H1 (cell line): Measurements from ENCODE around the gene IL17RD. TPM values are rescaled to one million over a fixed set of nuclear protein-coding genes. Genes with fewer than 3 reads are reported as not detected.

Source experiments
- CTCF ChIA-PET: fragments of 300-600 bp; sonication (Branson Sonifier 250); formaldehyde crosslinking; loops from one replicate; lab custom pipeline; 2021; ENCODE audit not compliant: partially characterized antibody; lab: Charles Lee
- POLR2A ChIA-PET: fragments of 300-600 bp; sonication (Branson Sonifier 250); formaldehyde crosslinking; loops from one replicate; lab custom pipeline; 2021; ENCODE audit warnings: inconsistent platforms; ENCODE audit not compliant: partially characterized antibody; lab: Charles Lee
- DNase-seq, 2 experiments: peaks; one replicate each; pipeline versions ENCODE4 v3.0.0 to v3.0.0-alpha.2; 2010 to 2022; ENCODE audit warnings: low spot score in 2 of 2, low read depth in 1 of 2, mixed read lengths in 1 of 2
- FAIRE-seq: peaks from 2 replicates; lab custom pipeline; 2011; peaks lifted over from hg19 to GRCh38; lab: Jason Lieb, UNC
- H2AFZ ChIP-seq: 2 replicates; pipeline ENCODE4 v1.8.1; 2012; ENCODE audit warnings: low read length, inconsistent platforms
- H2AK5ac ChIP-seq: 2 replicates; pipeline ENCODE4 v1.6.1; 2013; ENCODE audit warnings: low read depth, low read length
- H2BK120ac ChIP-seq: replicated peaks from 2 replicates; pipeline ENCODE3; 2013; ENCODE audit warnings: low read depth, low read length, inconsistent platforms
- H2BK12ac ChIP-seq: 2 replicates; pipeline ENCODE4 v1.6.1; 2013; ENCODE audit warnings: low read depth, low read length
- H2BK15ac ChIP-seq: 2 replicates; pipeline ENCODE4 v1.6.1; 2013; ENCODE audit warnings: low read length
- H2BK20ac ChIP-seq: 2 replicates; pipeline ENCODE4 v1.6.1; 2013; ENCODE audit warnings: low read length
- H2BK5ac ChIP-seq: 2 replicates; pipeline ENCODE4 v1.6.1; 2013; ENCODE audit warnings: low read depth, low read length
- H3K14ac ChIP-seq: 2 replicates; pipeline ENCODE4 v1.6.1; 2013; ENCODE audit warnings: inconsistent platforms; ENCODE audit not compliant: insufficient read length
- H3K18ac ChIP-seq: 2 replicates; pipeline ENCODE4 v1.6.1; 2013; ENCODE audit warnings: low read length; ENCODE audit errors: extremely low read depth
- H3K23ac ChIP-seq: 2 replicates; pipeline ENCODE4 v1.6.1; 2013; ENCODE audit warnings: inconsistent platforms; ENCODE audit not compliant: insufficient read length
- H3K23me2 ChIP-seq: 2 replicates; pipeline ENCODE4 v1.6.1; 2013; ENCODE audit warnings: low read depth, low read length
- H3K27ac ChIP-seq: 2 replicates; pipeline ENCODE4 v1.6.1; 2011; ENCODE audit warnings: low read depth, low read length, inconsistent platforms
- H3K27me3 ChIP-seq, 4 experiments: replicated peaks in 1 of 4; 1 replicate in 1 of 4; 2 replicates in 3 of 4; pipeline versions ENCODE4 v1.6.1 to v1.8.1; 2011 to 2013; ENCODE audit warnings: low read length in 3 of 4, mild to moderate bottlenecking in 3 of 4, inconsistent platforms in 2 of 4, mixed read lengths in 2 of 4, moderate library complexity in 1 of 4; ENCODE audit not compliant: control insufficient read depth in 3 of 4, insufficient read depth in 3 of 4; ENCODE audit errors: extremely low read depth in 1 of 4
- H3K36me3 ChIP-seq, 4 experiments: 2 replicates each; pipeline versions ENCODE4 v1.6.1 to v1.8.1; 2011 to 2013; ENCODE audit warnings: mild to moderate bottlenecking in 4 of 4, low read length in 3 of 4, moderate library complexity in 2 of 4, control low read depth in 1 of 4, inconsistent platforms in 1 of 4; ENCODE audit not compliant: insufficient read depth in 4 of 4, control insufficient read depth in 2 of 4
- H3K4ac ChIP-seq: replicated peaks from 2 replicates; pipeline ENCODE3; 2013; ENCODE audit warnings: low read length, low read depth, mixed read lengths, inconsistent platforms; ENCODE audit not compliant: insufficient read length
- H3K4me1 ChIP-seq, 4 experiments: replicated peaks in 1 of 4; 1 replicate in 1 of 4; 2 replicates in 3 of 4; pipeline versions ENCODE4 v1.6.1 to v1.8.1; 2011 to 2013; ENCODE audit warnings: low read length in 3 of 4, inconsistent platforms in 2 of 4, mixed read lengths in 1 of 4; ENCODE audit not compliant: insufficient read depth in 4 of 4, control insufficient read depth in 3 of 4
- H3K4me2 ChIP-seq, 2 experiments: 2 replicates each; pipeline versions ENCODE4 v1.6.1 to v1.8.1; 2011 to 2013; ENCODE audit warnings: low read depth in 2 of 2, low read length in 2 of 2, control low read depth in 1 of 2, inconsistent platforms in 1 of 2, mild to moderate bottlenecking in 1 of 2; ENCODE audit not compliant: insufficient read depth in 1 of 2
- H3K4me3 ChIP-seq, 4 experiments: fragments of 200-600, 300-600 bp in 1 of 4; sonication (generic), shearing (Covaris generic), sonication (Bioruptor Twin) in 1 of 4; 2 replicates each; pipeline versions ENCODE4 v1.5.1 to v1.8.1; 2011 to 2016; ENCODE audit warnings: low read length in 4 of 4, low read depth in 3 of 4, control low read depth in 2 of 4, inconsistent platforms in 2 of 4, mild to moderate bottlenecking in 2 of 4, mixed read lengths in 1 of 4, moderate library complexity in 1 of 4; ENCODE audit not compliant: insufficient read depth in 2 of 4; ENCODE audit errors: extremely low read depth in 1 of 4
- H3K56ac ChIP-seq: replicated peaks from 2 replicates; pipeline ENCODE3; 2013; ENCODE audit warnings: low read depth, mild to moderate bottlenecking, mixed read lengths, low read length, inconsistent platforms; ENCODE audit not compliant: insufficient read length
- H3K79me1 ChIP-seq: 2 replicates; pipeline ENCODE4 v1.6.1; 2013; ENCODE audit warnings: low read depth, low read length, control low read depth
- H3K79me2 ChIP-seq, 2 experiments: 2 replicates each; pipeline versions ENCODE4 v1.6.1 to v1.8.1; 2012 to 2013; ENCODE audit warnings: low read length in 2 of 2, mild to moderate bottlenecking in 2 of 2, inconsistent platforms in 1 of 2; ENCODE audit not compliant: insufficient read depth in 2 of 2, control insufficient read depth in 1 of 2
- H3K9ac ChIP-seq, 4 experiments: replicated peaks in 1 of 4; 1 replicate in 1 of 4; 2 replicates in 3 of 4; pipeline versions ENCODE4 v1.6.1 to v1.8.1; 2011 to 2013; ENCODE audit warnings: low read depth in 3 of 4, low read length in 3 of 4, control low read depth in 2 of 4, mild to moderate bottlenecking in 2 of 4, moderate library complexity in 2 of 4, inconsistent platforms in 1 of 4; ENCODE audit errors: extremely low read depth in 1 of 4
- H3K9me3 ChIP-seq, 2 experiments: 2 replicates each; pipeline versions ENCODE4 v1.6.1 to v1.8.1; 2012 to 2013; ENCODE audit warnings: mild to moderate bottlenecking in 2 of 2, moderate library complexity in 2 of 2, control low read depth in 1 of 2, inconsistent platforms in 1 of 2, low read depth in 1 of 2, low read length in 1 of 2, mixed read lengths in 1 of 2; ENCODE audit not compliant: insufficient read depth in 2 of 2
- H4K20me1 ChIP-seq, 2 experiments: replicated peaks in 1 of 2; 2 replicates each; pipeline versions ENCODE3 to v1.8.1; 2011 to 2013; ENCODE audit warnings: inconsistent platforms in 2 of 2, low read length in 2 of 2, mild to moderate bottlenecking in 1 of 2; ENCODE audit not compliant: insufficient read depth in 2 of 2, control insufficient read depth in 1 of 2
- H4K5ac ChIP-seq: 2 replicates; pipeline ENCODE4 v1.6.1; 2013; ENCODE audit warnings: low read length, low read depth, mixed read lengths, inconsistent platforms; ENCODE audit not compliant: insufficient read length
- H4K8ac ChIP-seq: 2 replicates; pipeline ENCODE4 v1.8.0; 2013; ENCODE audit warnings: mild to moderate bottlenecking, moderate library complexity, low read length, inconsistent platforms; ENCODE audit not compliant: insufficient read depth; ENCODE audit errors: extremely low read depth
- H4K91ac ChIP-seq: replicated peaks from 2 replicates; pipeline ENCODE3; 2013; ENCODE audit warnings: low read length, mixed read lengths, inconsistent platforms; ENCODE audit not compliant: insufficient read length
- BACH1 ChIP-seq: IDR thresholded peaks from 2 replicates; pipeline ENCODE4 v1.6.1; 2012; ENCODE audit warnings: low read length, improper control_type of control experiment
- BRCA1 ChIP-seq: IDR thresholded peaks from 2 replicates; pipeline ENCODE4 v1.6.1; 2012; ENCODE audit warnings: low read depth, low read length, improper control_type of control experiment
- CBX5 ChIP-seq: fragments of 300-800, 300-1000 bp; sonication (generic); IDR thresholded peaks from 2 replicates; pipeline ENCODE4 v1.7.1; 2016; ENCODE audit warnings: antibody characterized with exemption, low read length, low read depth
- CHD1 ChIP-seq: IDR thresholded peaks from 2 replicates; pipeline ENCODE4 v1.6.1; 2012; ENCODE audit warnings: low read depth, low read length, improper control_type of control experiment
- GABPA ChIP-seq: IDR thresholded peaks from 2 replicates; pipeline ENCODE4 v1.6.1; 2011; ENCODE audit warnings: mild to moderate bottlenecking, low read length, moderate library complexity, borderline replicate concordance; ENCODE audit not compliant: insufficient read depth
- SIX5 ChIP-seq: IDR thresholded peaks from 2 replicates; pipeline ENCODE4 v1.6.1; 2011; ENCODE audit warnings: mild to moderate bottlenecking, low read depth, low read length
- SP4 ChIP-seq: IDR thresholded peaks from 2 replicates; pipeline ENCODE4 v1.6.1; 2012; ENCODE audit warnings: low read length, inconsistent platforms
- WGBS, 2 experiments: shearing (Covaris generic) in 1 of 2; methylation state at CpG; one replicate each; pipeline versions ENCODE4 v1.1.6 to v1.1.7; 2013 to 2015; ENCODE audit warnings: low lambda C conversion rate in 2 of 2, mixed read lengths in 2 of 2, inconsistent platforms in 1 of 2, low coverage in 1 of 2, missing lambda C conversion rate in 1 of 2; ENCODE audit not compliant: insufficient replicate concordance in 2 of 2, insufficient coverage in 1 of 2, insufficient read length in 1 of 2; ENCODE audit errors: extremely low coverage in 1 of 2, missing lambda C conversion rate in 1 of 2; 5-methylcytosine and 5-hydroxymethylcytosine counted together
- polyA plus RNA-seq, 7 experiments: library from polyadenylated mRNA; depleted of rRNA in 3 of 7; stranded (reverse) in 5 of 7; unstranded in 2 of 7; fragments of >200 nt in 5 of 7; fragments of 200-250 nt in 2 of 7; gene quantifications; 1 replicate in 5 of 7; 2 replicates in 1 of 7; 4 replicates in 1 of 7; pipeline versions ENCODE4 v1.2.1 to v1.2.3, GENCODE V29; 2011 to 2013; ENCODE audit warnings: missing spikeins in 2 of 7, mixed read lengths in 2 of 7
- total RNA-seq: library from RNA; stranded (reverse); fragmentation: NEBNext Ultra II Directional; extraction: Animal tissue kit (Norgen Biotek cat#: 25700); gene quantifications from 2 replicates; pipeline ENCODE4 v1.2.1, GENCODE V29; 2021

IL17RD gene
- total and polyA plus RNA-seq, 2 of the 8 experiments (the other 6 are each of a cell fraction or from before 2014, with no cell fraction given) = 10.9 to 48.9 TPM

DNA sequence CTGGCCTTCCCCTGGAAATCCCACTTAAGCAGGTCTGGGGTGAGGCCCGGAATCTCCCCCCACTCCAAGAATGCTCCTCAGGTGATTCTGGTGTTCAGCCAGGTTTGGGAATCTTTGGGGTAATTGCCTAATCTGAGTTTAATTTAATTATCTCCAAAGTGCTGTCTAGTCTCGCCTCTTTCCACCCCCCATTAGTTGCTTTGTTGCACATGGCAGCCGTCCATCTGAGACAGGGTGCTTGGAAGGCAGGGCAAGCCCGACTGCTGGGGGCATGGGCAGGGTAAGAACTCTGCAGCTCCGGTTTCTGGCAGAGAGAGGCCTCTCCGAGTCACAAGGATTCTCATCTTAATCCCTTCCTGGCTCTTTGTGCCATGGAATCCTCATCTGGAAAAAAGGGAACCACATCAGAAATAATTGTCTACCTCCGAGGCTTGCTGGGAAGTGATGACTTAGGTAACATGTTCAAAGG is 15.0 kb downstream of the IL17RD start:
- H3K79me2 ChIP-seq = peaks cover 0 to 16% of the 10 kb centered on the region in 2 experiments; a peak in 2 of 4 replicates
- FAIRE-seq = no peak
- TF ChIP-seq SIX5 = no peak
- TF ChIP-seq GABPA = no peak
- no peak for TF ChIP-seq CHD1
- TF ChIP-seq BRCA1 = no peak
- TF ChIP-seq CBX5 = no peak
- no peak for TF ChIP-seq BACH1
- no peak for TF ChIP-seq SP4
- H4K20me1 ChIP-seq = peaks cover 0 to 8% of the 10 kb centered on the region in 2 experiments
- H3K18ac ChIP-seq = no peak overlapping the region
- no peak overlapping the region for H3K56ac ChIP-seq
- no peaks in the 10 kb centered on the region for H3K23me2 ChIP-seq
- no peak overlapping the region for H2AK5ac ChIP-seq
- no peak overlapping the region for H4K91ac ChIP-seq
- H3K9ac ChIP-seq = no peak overlapping the region
- H4K5ac ChIP-seq = no peak overlapping the region
- H2BK5ac ChIP-seq = no peak overlapping the region
- H3K14ac ChIP-seq = no peak overlapping the region
- no peaks in the 10 kb centered on the region; a peak in 2 of 7 replicates for H3K27me3 ChIP-seq
- H3K4me2 ChIP-seq = no peak overlapping the region
- H3K23ac ChIP-seq = no peak overlapping the region
- H3K27ac ChIP-seq = no peak overlapping the region
- no peak overlapping the region for H3K4ac ChIP-seq
- no peaks in the 10 kb centered on the region for H3K9me3 ChIP-seq
- no peaks in the 10 kb centered on the region for H3K79me1 ChIP-seq
- H2BK12ac ChIP-seq = no peak overlapping the region
- H3K36me3 ChIP-seq = no peaks in the 10 kb centered on the region
- 89% methylated on average over 7 of the region's 7 CpGs; no CpG with 5 or more reads in 1 of the 2 experiments for WGBS, 2 experiments
- no peak overlapping the region for H2BK120ac ChIP-seq
- H3K4me1 ChIP-seq = peaks cover 2 to 15% (median 9%) of the 10 kb centered on the region in 4 experiments; a peak in 6 of 7 replicates
- ChIA-PET POLR2A (interaction anchor here (1.6 kb wide), 2 partner anchors 8 to 14 kb away, joined by 3 to 6 read pairs; no protein-coding TSS in a partner anchor), CTCF (interaction anchor here (1.1 to 1.9 kb wide), 3 partner anchors 9 to 49 kb away, joined by 3 to 5 read pairs (median 3); no protein-coding TSS in a partner anchor)
- H2BK15ac ChIP-seq = no peak overlapping the region
- H2AFZ ChIP-seq = no peak overlapping the region
- no peak overlapping the region for H3K4me3 ChIP-seq
- H2BK20ac ChIP-seq = no peak overlapping the region
- no peak for DNase-seq
- H4K8ac ChIP-seq = no peak overlapping the region
